HCT116 (cell line): ENCODE measurements around the gene CENPC. TPM values are rescaled to one million over a fixed set of nuclear protein-coding genes. Genes with fewer than 3 reads are reported as not detected.

ENCODE experiments used
- ATAC-seq: fragments of 200-7000 bp; cut with Tn5 transposase; 2 replicates; pipeline ENCODE4 v1.9.1; 2020; ENCODE audit warnings: mild to moderate bottlenecking, moderate library complexity
- BruUV-seq: library from RNA; stranded (reverse); fragments of 400-500 nt; replicated peaks from 2 replicates; lab custom pipeline; 2021; lab: Mats Ljungman, UMichigan
- CTCF ChIA-PET: fragments of 300-600 bp; sonication (Branson Sonifier 250); formaldehyde crosslinking; loops from one replicate; lab custom pipeline; 2021; ENCODE audit warnings: antibody characterized with exemption; lab: Charles Lee
- POLR2A ChIA-PET: fragments of 300-600, 350-600 bp; sonication (Branson Sonifier 250); formaldehyde crosslinking; loops from one replicate; lab custom pipeline; 2021; ENCODE audit warnings: antibody characterized with exemption; lab: Charles Lee
- RAD21 ChIA-PET, 2 experiments: fragments of 300-600 bp; sonication (Branson Sonifier 250); formaldehyde crosslinking; loops; one replicate each; lab custom pipeline; 2023; ENCODE audit warnings: low total read pairs in 2 of 2; ENCODE audit not compliant: uncharacterized antibody in 2 of 2, unreplicated experiment in 2 of 2, low non-redundant PET in 1 of 2; lab: Charles Lee
- DNase-seq: peaks from one replicate; pipeline ENCODE4 v3.0.0-alpha.2; 2010; ENCODE audit warnings: low read depth, low spot score
- H2AFZ ChIP-seq: fragments of 200-600 bp; shearing (Covaris generic), sonication (generic); 2 replicates; pipeline ENCODE4 v1.6.1; 2017; ENCODE audit warnings: low read depth, mixed run types, mixed read lengths, antibody characterized with exemption, low read length; ENCODE audit not compliant: poor library complexity, severe bottlenecking
- H3K27ac ChIP-seq: 2 replicates; pipeline ENCODE4 v1.5.1; 2012; ENCODE audit warnings: low read depth, low read length
- H3K27me3 ChIP-seq: fragments of 200-600 bp; sonication (generic); 2 replicates; pipeline ENCODE4 v1.6.1; 2016; ENCODE audit warnings: mixed run types, low read length, mixed read lengths; ENCODE audit not compliant: insufficient read depth
- H3K36me3 ChIP-seq, 2 experiments: fragments of 200-500 bp in 1 of 2; fragments of 200-600 bp in 1 of 2; sonication (Bioruptor generic) in 1 of 2; sonication (generic) in 1 of 2; 2 replicates each; pipeline versions ENCODE4 v1.5.1 to v1.6.1; 2014 to 2016; ENCODE audit warnings: low read length in 2 of 2, inconsistent platforms in 1 of 2, mixed read lengths in 1 of 2, mixed run types in 1 of 2; ENCODE audit not compliant: insufficient read depth in 2 of 2, control insufficient read depth in 1 of 2
- H3K4me1 ChIP-seq, 2 experiments: fragments of 200-600 bp in 1 of 2; sonication (generic) in 1 of 2; 2 replicates each; pipeline versions ENCODE4 v1.5.1 to v1.6.1; 2012 to 2017; ENCODE audit warnings: low read length in 2 of 2, inconsistent platforms in 1 of 2, mild to moderate bottlenecking in 1 of 2, mixed read lengths in 1 of 2, mixed run types in 1 of 2, moderate library complexity in 1 of 2; ENCODE audit not compliant: insufficient read depth in 2 of 2, control insufficient read depth in 1 of 2
- H3K4me2 ChIP-seq: fragments of 200-600 bp; sonication (generic); 2 replicates; pipeline ENCODE4 v1.6.1; 2017; ENCODE audit warnings: mixed run types, low read length, mixed read lengths
- H3K4me3 ChIP-seq, 2 experiments: fragments of 200-600 bp in 1 of 2; sonication (generic) in 1 of 2; replicated peaks in 1 of 2; 2 replicates each; pipeline ENCODE4 v1.5.1; 2011 to 2016; ENCODE audit warnings: low read length in 2 of 2, control low read depth in 1 of 2, low read depth in 1 of 2, mild to moderate bottlenecking in 1 of 2, mixed read lengths in 1 of 2, mixed run types in 1 of 2
- H3K79me2 ChIP-seq: fragments of 200-600 bp; sonication (generic); 2 replicates; pipeline ENCODE4 v1.6.1; 2017; ENCODE audit warnings: mild to moderate bottlenecking, mixed run types, low read length, moderate library complexity, mixed read lengths; ENCODE audit not compliant: insufficient read depth
- H3K9ac ChIP-seq: fragments of 200-600 bp; sonication (generic); 2 replicates; pipeline ENCODE4 v1.6.1; 2016; ENCODE audit warnings: low read length, mixed read lengths
- H3K9me2 ChIP-seq: fragments of 200-600 bp; sonication (generic), shearing (Covaris generic); 2 replicates; pipeline ENCODE4 v1.6.1; 2017; ENCODE audit warnings: mixed run types, mild to moderate bottlenecking, moderate library complexity; ENCODE audit not compliant: insufficient read depth
- H3K9me3 ChIP-seq, 2 experiments: fragments of 200-500 bp in 1 of 2; fragments of 200-600 bp in 1 of 2; sonication (Bioruptor generic) in 1 of 2; sonication (generic) in 1 of 2; 2 replicates each; pipeline ENCODE4 v1.6.1; 2014 to 2017; ENCODE audit warnings: low read length in 2 of 2, mixed read lengths in 2 of 2, inconsistent platforms in 1 of 2, low read depth in 1 of 2, mild to moderate bottlenecking in 1 of 2, mixed run types in 1 of 2, moderate library complexity in 1 of 2; ENCODE audit not compliant: control insufficient read depth in 1 of 2, insufficient read depth in 1 of 2
- H4K20me1 ChIP-seq: fragments of 200-600 bp; sonication (generic), shearing (Covaris generic); 2 replicates; pipeline ENCODE4 v1.6.1; 2017; ENCODE audit warnings: mixed run types, mild to moderate bottlenecking, moderate library complexity; ENCODE audit not compliant: insufficient read depth
- CEBPB ChIP-seq: IDR thresholded peaks from 2 replicates; pipeline ENCODE4 v1.6.1; 2012; ENCODE audit warnings: low read depth
- EGR1 ChIP-seq: IDR thresholded peaks from 2 replicates; pipeline ENCODE4 v1.6.1; 2012; ENCODE audit warnings: low read depth
- ELF1 ChIP-seq: IDR thresholded peaks from 2 replicates; pipeline ENCODE4 v1.6.1; 2012; ENCODE audit warnings: low read depth, borderline replicate concordance
- EZH2phosphoT487 ChIP-seq: fragments of 200-600 bp; IDR thresholded peaks from 2 replicates; pipeline ENCODE4 v1.6.1; 2018; ENCODE audit warnings: antibody characterized with exemption, borderline replicate concordance
- FOSL1 ChIP-seq: IDR thresholded peaks from 2 replicates; pipeline ENCODE4 v1.6.1; 2012; ENCODE audit warnings: low read depth
- JUND ChIP-seq: IDR thresholded peaks from 2 replicates; pipeline ENCODE4 v1.6.1; 2012
- SIN3A ChIP-seq: IDR thresholded peaks from 2 replicates; pipeline ENCODE4 v1.6.1; 2012; ENCODE audit warnings: low read depth
- ZFX ChIP-seq: fragments of 450-650 bp; IDR thresholded peaks from 2 replicates; pipeline ENCODE4 v1.6.1; 2017
- ZNF274 ChIP-seq: fragments of 200-500 bp; sonication (Bioruptor generic); IDR thresholded peaks from 2 replicates; pipeline ENCODE4 v1.6.1; 2014; ENCODE audit warnings: mild to moderate bottlenecking, low read depth, low read length, inconsistent platforms
- intact Hi-C: fragments of 100-400 bp; cut with micrococcal nuclease; formaldehyde crosslinking; loops from 2 replicates; pipeline ENCODE4 v1.10.0; 2022
- total RNA-seq: library from RNA; stranded (reverse); gene quantifications from one replicate; pipeline ENCODE4 v1.2.1, GENCODE V29; 2021; ENCODE audit not compliant: unreplicated experiment
- TF ChIP-seq, protein P1 (sequence below): IDR thresholded peaks from 2 replicates; pipeline ENCODE4 v1.6.1; 2012; ENCODE audit warnings: low read depth
- TF ChIP-seq, protein P2 (sequence below): IDR thresholded peaks from 2 replicates; pipeline ENCODE4 v1.6.1; 2011; ENCODE audit warnings: mild to moderate bottlenecking, low read length, moderate library complexity; ENCODE audit not compliant: insufficient replicate concordance; ENCODE audit errors: extremely low read depth
- TF ChIP-seq, protein P3 (sequence below), 3 experiments: fragments of 200-600 bp in 1 of 3; sonication (generic) in 1 of 3; IDR thresholded peaks in 2 of 3; conservative IDR thresholded peaks in 1 of 3; 2 replicates each; pipeline ENCODE4 v1.5.1; 2012 to 2017; ENCODE audit warnings: low read depth in 2 of 3, low read length in 2 of 3, antibody characterized with exemption in 1 of 3, borderline replicate concordance in 1 of 3, control low read depth in 1 of 3, mild to moderate bottlenecking in 1 of 3, mixed read lengths in 1 of 3, mixed run types in 1 of 3, moderate library complexity in 1 of 3; ENCODE audit not compliant: insufficient read depth in 1 of 3

CENPC gene
- total RNA-seq, 1 experiment from 2014 or later = 15.4 TPM

DNA sequence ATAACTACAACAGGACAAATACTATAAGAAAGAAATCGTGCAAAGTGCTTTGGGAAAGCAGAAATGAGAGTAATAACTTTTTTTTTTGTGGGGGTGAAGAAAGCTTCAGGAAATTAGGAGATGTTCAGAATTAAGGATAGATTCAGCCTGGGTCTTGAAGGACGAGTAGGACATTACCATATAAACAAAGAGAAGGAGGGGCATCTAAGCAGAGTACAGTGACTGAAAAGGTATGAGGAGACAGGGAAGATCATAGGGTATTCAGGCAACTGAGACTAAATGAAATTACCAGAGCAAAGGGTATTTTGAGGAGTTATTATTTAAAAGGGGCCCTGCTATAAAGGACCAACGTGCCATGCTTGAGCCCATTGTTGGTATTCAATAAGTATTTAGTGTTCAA is 10.1 kb upstream of the CENPC start:
- no peaks in the 10 kb centered on the region for H3K9me3 ChIP-seq
- H3K27me3 ChIP-seq = no peaks in the 10 kb centered on the region
- ATAC-seq = no peak
- H3K36me3 ChIP-seq = no peaks in the 10 kb centered on the region
- no peak overlapping the region for H3K27ac ChIP-seq
- no peaks in the 10 kb centered on the region for H3K79me2 ChIP-seq
- no peaks in the 10 kb centered on the region for H4K20me1 ChIP-seq
- ChIA-PET RAD21 (no interaction called here), CTCF (no interaction called here), POLR2A (no interaction called here)
- intact Hi-C loops = no loop called here
- no peak overlapping the region for H3K9ac ChIP-seq
- H3K4me3 ChIP-seq = no peak overlapping the region
- no peak for DNase-seq
- no peak overlapping the region for H3K4me2 ChIP-seq
- no peaks in the 10 kb centered on the region for H3K9me2 ChIP-seq
- no peak overlapping the region for H2AFZ ChIP-seq
- no peaks in the 10 kb centered on the region for H3K4me1 ChIP-seq
- BruUV-seq = no TSS peak
- TF ChIP-seq CEBPB = no peak
- TF ChIP-seq ELF1 = no peak
- TF ChIP-seq, protein P1, sequence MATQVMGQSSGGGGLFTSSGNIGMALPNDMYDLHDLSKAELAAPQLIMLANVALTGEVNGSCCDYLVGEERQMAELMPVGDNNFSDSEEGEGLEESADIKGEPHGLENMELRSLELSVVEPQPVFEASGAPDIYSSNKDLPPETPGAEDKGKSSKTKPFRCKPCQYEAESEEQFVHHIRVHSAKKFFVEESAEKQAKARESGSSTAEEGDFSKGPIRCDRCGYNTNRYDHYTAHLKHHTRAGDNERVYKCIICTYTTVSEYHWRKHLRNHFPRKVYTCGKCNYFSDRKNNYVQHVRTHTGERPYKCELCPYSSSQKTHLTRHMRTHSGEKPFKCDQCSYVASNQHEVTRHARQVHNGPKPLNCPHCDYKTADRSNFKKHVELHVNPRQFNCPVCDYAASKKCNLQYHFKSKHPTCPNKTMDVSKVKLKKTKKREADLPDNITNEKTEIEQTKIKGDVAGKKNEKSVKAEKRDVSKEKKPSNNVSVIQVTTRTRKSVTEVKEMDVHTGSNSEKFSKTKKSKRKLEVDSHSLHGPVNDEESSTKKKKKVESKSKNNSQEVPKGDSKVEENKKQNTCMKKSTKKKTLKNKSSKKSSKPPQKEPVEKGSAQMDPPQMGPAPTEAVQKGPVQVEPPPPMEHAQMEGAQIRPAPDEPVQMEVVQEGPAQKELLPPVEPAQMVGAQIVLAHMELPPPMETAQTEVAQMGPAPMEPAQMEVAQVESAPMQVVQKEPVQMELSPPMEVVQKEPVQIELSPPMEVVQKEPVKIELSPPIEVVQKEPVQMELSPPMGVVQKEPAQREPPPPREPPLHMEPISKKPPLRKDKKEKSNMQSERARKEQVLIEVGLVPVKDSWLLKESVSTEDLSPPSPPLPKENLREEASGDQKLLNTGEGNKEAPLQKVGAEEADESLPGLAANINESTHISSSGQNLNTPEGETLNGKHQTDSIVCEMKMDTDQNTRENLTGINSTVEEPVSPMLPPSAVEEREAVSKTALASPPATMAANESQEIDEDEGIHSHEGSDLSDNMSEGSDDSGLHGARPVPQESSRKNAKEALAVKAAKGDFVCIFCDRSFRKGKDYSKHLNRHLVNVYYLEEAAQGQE = no peak

DNA sequence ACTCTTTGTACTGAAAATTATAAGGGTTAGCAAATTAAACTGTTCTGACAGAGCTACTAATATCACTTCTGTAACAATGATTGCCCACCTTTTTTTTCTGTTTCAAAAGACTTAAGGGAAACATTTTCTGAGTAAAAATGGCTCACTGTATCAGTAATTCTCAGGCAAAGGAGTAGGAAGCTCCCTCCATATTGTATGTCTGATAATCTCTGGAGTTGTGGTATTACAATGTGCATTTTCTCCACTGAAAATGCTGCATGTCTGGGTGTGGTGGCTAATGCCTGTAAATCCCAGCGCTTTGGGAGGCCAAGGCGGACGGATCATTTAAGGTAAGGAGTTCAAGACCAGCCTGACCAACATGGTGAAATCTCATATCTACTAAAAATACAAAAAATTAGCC is 8.8 kb upstream of the CENPC start:
- Histone ChIP-seq H3K27me3 (no peaks in the 10 kb centered on the region), H3K79me2 (no peaks in the 10 kb centered on the region), H3K27ac (no peak overlapping the region), H3K9ac (no peak overlapping the region), H3K4me2 (no peak overlapping the region), H2AFZ (no peak overlapping the region), H3K4me3 (no peak overlapping the region), H3K9me2 (no peaks in the 10 kb centered on the region)
- ATAC-seq (no peak), DNase-seq (no peak)
- CTCF ChIA-PET = no interaction called here
- intact Hi-C loops = no loop called here
- TF ChIP-seq, protein P2, sequence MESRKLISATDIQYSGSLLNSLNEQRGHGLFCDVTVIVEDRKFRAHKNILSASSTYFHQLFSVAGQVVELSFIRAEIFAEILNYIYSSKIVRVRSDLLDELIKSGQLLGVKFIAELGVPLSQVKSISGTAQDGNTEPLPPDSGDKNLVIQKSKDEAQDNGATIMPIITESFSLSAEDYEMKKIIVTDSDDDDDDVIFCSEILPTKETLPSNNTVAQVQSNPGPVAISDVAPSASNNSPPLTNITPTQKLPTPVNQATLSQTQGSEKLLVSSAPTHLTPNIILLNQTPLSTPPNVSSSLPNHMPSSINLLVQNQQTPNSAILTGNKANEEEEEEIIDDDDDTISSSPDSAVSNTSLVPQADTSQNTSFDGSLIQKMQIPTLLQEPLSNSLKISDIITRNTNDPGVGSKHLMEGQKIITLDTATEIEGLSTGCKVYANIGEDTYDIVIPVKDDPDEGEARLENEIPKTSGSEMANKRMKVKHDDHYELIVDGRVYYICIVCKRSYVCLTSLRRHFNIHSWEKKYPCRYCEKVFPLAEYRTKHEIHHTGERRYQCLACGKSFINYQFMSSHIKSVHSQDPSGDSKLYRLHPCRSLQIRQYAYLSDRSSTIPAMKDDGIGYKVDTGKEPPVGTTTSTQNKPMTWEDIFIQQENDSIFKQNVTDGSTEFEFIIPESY = no peak
- TF ChIP-seq JUND = no peak
- no peak for TF ChIP-seq SIN3A
- no peak for TF ChIP-seq CEBPB
- no peak for TF ChIP-seq FOSL1
- TF ChIP-seq ZNF274 = no peak
- no peak for TF ChIP-seq EGR1
- TF ChIP-seq EZH2phosphoT487 = no peak
- TF ChIP-seq, protein P3, sequence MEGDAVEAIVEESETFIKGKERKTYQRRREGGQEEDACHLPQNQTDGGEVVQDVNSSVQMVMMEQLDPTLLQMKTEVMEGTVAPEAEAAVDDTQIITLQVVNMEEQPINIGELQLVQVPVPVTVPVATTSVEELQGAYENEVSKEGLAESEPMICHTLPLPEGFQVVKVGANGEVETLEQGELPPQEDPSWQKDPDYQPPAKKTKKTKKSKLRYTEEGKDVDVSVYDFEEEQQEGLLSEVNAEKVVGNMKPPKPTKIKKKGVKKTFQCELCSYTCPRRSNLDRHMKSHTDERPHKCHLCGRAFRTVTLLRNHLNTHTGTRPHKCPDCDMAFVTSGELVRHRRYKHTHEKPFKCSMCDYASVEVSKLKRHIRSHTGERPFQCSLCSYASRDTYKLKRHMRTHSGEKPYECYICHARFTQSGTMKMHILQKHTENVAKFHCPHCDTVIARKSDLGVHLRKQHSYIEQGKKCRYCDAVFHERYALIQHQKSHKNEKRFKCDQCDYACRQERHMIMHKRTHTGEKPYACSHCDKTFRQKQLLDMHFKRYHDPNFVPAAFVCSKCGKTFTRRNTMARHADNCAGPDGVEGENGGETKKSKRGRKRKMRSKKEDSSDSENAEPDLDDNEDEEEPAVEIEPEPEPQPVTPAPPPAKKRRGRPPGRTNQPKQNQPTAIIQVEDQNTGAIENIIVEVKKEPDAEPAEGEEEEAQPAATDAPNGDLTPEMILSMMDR (IDR thresholded peaks at IDR 0.05 in 2 of 3, conservative IDR thresholded peaks at IDR 0.05 in 1 of 3; ENCODE audit: borderline replicate concordance in 1 of 3, insufficient read depth in 1 of 3, low read depth in 2 of 3, low read length in 2 of 3) = no peak
- no peak for TF ChIP-seq ZFX
- TF ChIP-seq, all 23 proteins: peak for 0
- Histone ChIP-seq H3K4me1 (no peaks in the 10 kb centered on the region), H4K20me1 (no peaks in the 10 kb centered on the region), H3K36me3 (no peaks in the 10 kb centered on the region), H3K9me3 (no peaks in the 10 kb centered on the region)
- POLR2A ChIA-PET = no interaction called here
- RAD21 ChIA-PET = no interaction called here
- no TSS peak for BruUV-seq
